ENCODE results near the gene CABP7. TPM values are rescaled to one million over a fixed set of nuclear protein-coding genes. Genes with fewer than 3 reads are reported as not detected.

The CABP7 gene
- total and polyA plus RNA-seq, 2 of the 8 experiments (the other 6 are each of a cell fraction or from before 2014, with no cell fraction given) = 0.20 to 0.36 TPM

DNA sequence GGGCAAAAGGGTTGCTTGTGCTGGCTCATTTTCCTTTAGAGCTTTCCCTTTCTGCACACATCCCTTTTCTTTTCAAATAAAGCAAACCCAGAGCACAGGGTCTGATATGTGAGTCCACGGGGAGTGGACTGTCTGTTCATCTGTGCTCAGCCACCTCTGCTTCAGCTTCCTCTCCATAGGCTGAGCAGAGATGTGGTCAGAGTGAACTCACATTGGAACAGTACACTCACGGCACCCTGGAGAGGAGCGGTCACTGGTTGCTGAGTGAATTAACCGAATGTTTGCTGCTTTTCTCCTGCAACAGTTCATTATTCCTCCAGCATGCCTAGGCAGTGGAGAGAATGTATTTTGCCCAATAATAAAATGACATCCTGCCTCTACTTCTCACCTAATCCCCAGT, 36.3 kb upstream of the CABP7 start (continued):
- no peak for TF ChIP-seq CBX8 (IDR thresholded peaks at IDR 0.05; ENCODE audit: borderline replicate concordance, low read depth, low read length)
- no peak for TF ChIP-seq SIRT6 (IDR thresholded peaks at IDR 0.05; ENCODE audit: low read length)
- TF ChIP-seq NRF1 (IDR thresholded peaks at IDR 0.05; ENCODE audit: low read depth, low read length) = no peak
- no peak for TF ChIP-seq EGR1 (IDR thresholded peaks at IDR 0.05; ENCODE audit: borderline replicate concordance, low read depth, low read length)

Measured in H1 (cell line).